Liver (tissue), 5 donors: ENCODE measurements around the gene ZNF284. TPM values are rescaled to one million over a fixed set of nuclear protein-coding genes. Genes with fewer than 3 reads are reported as not detected.

Experiments
- polyA plus RNA-seq, 2 donors: library from polyadenylated mRNA; stranded (reverse) in 1 of 2; unstranded in 1 of 2; fragments of 200-250 nt in 1 of 2; fragments of >200 nt in 1 of 2; fragmentation: Nextera tagmentation in 1 of 2; extraction: Ambion mirVana in 1 of 2; gene quantifications; one replicate each; pipeline versions ENCODE4 v1.2.1 to v1.2.3, GENCODE V29; 2013 to 2015
- small RNA-seq: library from RNA; depleted of rRNA; stranded (forward); fragments of <200 nt; gene quantifications from one replicate; pipeline ENCODE3, GENCODE V24; 2014
- total RNA-seq, 2 donors: library from RNA; depleted of rRNA; stranded (reverse); fragments of >200 nt; gene quantifications; one replicate each; pipeline ENCODE4 v1.2.3, GENCODE V29; 2014
- donor health status: healthy.
- donor health status: healthy.
- donor health status: healthy.

The ZNF284 gene
- total and polyA plus RNA-seq, 4 donors, result 0.32 to 1.0 (median 0.61) TPM

Small RNA genes within 50 kb of the gene (small RNA-seq; reads per million reads assigned to genes)
- not detected for gene RNU6-902P

Other genes starting within 250 kb of the ZNF284 start
- gene ZNF283, start 244.8 kb upstream of the ZNF284 start, total RNA-seq, result 1 to 10 TPM; 4.9 to 6.4 TPM
- under 1 TPM; 0.65 to 0.99 TPM for gene ZNF283, start 244.8 kb upstream of the ZNF284 start, polyA plus RNA-seq
- under 1 TPM; 0.33 TPM for gene ZNF404, start 188.2 kb upstream of the ZNF284 start, total RNA-seq
- under 1 TPM; 0.21 to 0.31 TPM for gene ZNF404, start 188.2 kb upstream of the ZNF284 start, polyA plus RNA-seq
- gene ZNF45, start 136.9 kb upstream of the ZNF284 start, total RNA-seq, result 10 to 100 TPM in 1 of 2 donors, 1 to 10 TPM in 1; 6.0 to 11.1 TPM
- 1 to 10 TPM; 1.5 to 2.5 TPM for gene ZNF45, start 136.9 kb upstream of the ZNF284 start, polyA plus RNA-seq
- 1 to 10 TPM; 2.9 to 3.5 TPM for gene ZNF221, start 120.9 kb upstream of the ZNF284 start, total RNA-seq
- gene ZNF221, start 120.9 kb upstream of the ZNF284 start, polyA plus RNA-seq, result under 1 TPM; 0.30 to 0.51 TPM
- 1 to 10 TPM; 3.8 to 5.5 TPM for gene ZNF155, start 88.0 kb upstream of the ZNF284 start, total RNA-seq
- gene ZNF155, start 88.0 kb upstream of the ZNF284 start, polyA plus RNA-seq, result 1 to 10 TPM; 1.7 to 2.0 TPM
- gene ZNF230, start 69.2 kb upstream of the ZNF284 start, total RNA-seq, result 1 to 10 TPM; 2.1 to 4.3 TPM
- 1 to 10 TPM; 1.3 to 1.5 TPM for gene ZNF230, start 69.2 kb upstream of the ZNF284 start, polyA plus RNA-seq
- gene ZNF222, start 46.8 kb upstream of the ZNF284 start, total RNA-seq, result 1 to 10 TPM; 1.8 to 2.5 TPM
- gene ZNF222, start 46.8 kb upstream of the ZNF284 start, polyA plus RNA-seq, result 1 to 10 TPM in 1 of 2 donors, under 1 TPM in 1; 0.79 to 1.2 TPM
- 1 to 10 TPM; 1.6 to 2.8 TPM for gene ZNF223, start 20.1 kb upstream of the ZNF284 start, total RNA-seq
- gene ZNF223, start 20.1 kb upstream of the ZNF284 start, polyA plus RNA-seq, result 1 to 10 TPM; 1.4 to 2.2 TPM
- gene ZNF224, start 22.2 kb downstream of the ZNF284 start, total RNA-seq, result 10 to 100 TPM; 19.8 to 20.7 TPM
- 1 to 10 TPM; 4.5 to 9.9 TPM for gene ZNF224, start 22.2 kb downstream of the ZNF284 start, polyA plus RNA-seq
- 1 to 10 TPM; 2.3 to 4.5 TPM for gene ZNF225, start 41.2 kb downstream of the ZNF284 start, total RNA-seq
- gene ZNF225, start 41.2 kb downstream of the ZNF284 start, polyA plus RNA-seq, result 1 to 10 TPM in 1 of 2 donors, under 1 TPM in 1; 0.88 to 1.1 TPM
- 1 to 10 TPM; 4.4 to 5.2 TPM for gene ZNF234, start 69.4 kb downstream of the ZNF284 start, total RNA-seq
- 1 to 10 TPM; 1.1 to 2.0 TPM for gene ZNF234, start 69.4 kb downstream of the ZNF284 start, polyA plus RNA-seq
- 1 to 10 TPM; 6.4 to 8.5 TPM for gene ZNF226, start 92.9 kb downstream of the ZNF284 start, total RNA-seq
- 10 to 100 TPM in 1 of 2 donors, 1 to 10 TPM in 1; 8.4 to 10.6 TPM for gene ZNF226, start 92.9 kb downstream of the ZNF284 start, polyA plus RNA-seq
- gene ZNF227, start 140.4 kb downstream of the ZNF284 start, total RNA-seq, result 10 to 100 TPM in 1 of 2 donors, 1 to 10 TPM in 1; 8.8 to 10.9 TPM
- 1 to 10 TPM; 3.3 to 3.4 TPM for gene ZNF227, start 140.4 kb downstream of the ZNF284 start, polyA plus RNA-seq
- 1 to 10 TPM in 1 of 2 donors, under 1 TPM in 1; 0.17 to 1.6 TPM for gene ZNF233, start 187.7 kb downstream of the ZNF284 start, total RNA-seq
- under 1 TPM in 1 of 2 donors, not detected in 1; 0.94 TPM for gene ZNF233, start 187.7 kb downstream of the ZNF284 start, polyA plus RNA-seq
- 1 to 10 TPM; 2.6 to 5.3 TPM for gene ZNF235, start 232.9 kb downstream of the ZNF284 start, total RNA-seq
- 1 to 10 TPM in 1 of 2 donors, under 1 TPM in 1; 0.96 to 1.7 TPM for gene ZNF235, start 232.9 kb downstream of the ZNF284 start, polyA plus RNA-seq